Mesenchymal stem cell (in vitro differentiated cells and primary cell): ENCODE measurements around the gene LMF1.

Experiments
- DNase-seq: peaks from one replicate; pipeline ENCODE4 v3.0.0-alpha.2; 2013
- H2AFZ ChIP-seq: one replicate; pipeline ENCODE4 v1.6.1; 2013; ENCODE audit warnings: low read depth, mild to moderate bottlenecking, control low read depth, inconsistent platforms, low read length, moderate library complexity
- H2AK5ac ChIP-seq: 2 replicates; pipeline ENCODE4 v1.6.1; 2013; ENCODE audit warnings: low read length, moderate library complexity, mild to moderate bottlenecking, inconsistent platforms; ENCODE audit not compliant: severe bottlenecking
- H2BK120ac ChIP-seq: one replicate; pipeline ENCODE4 v1.6.1; 2013; ENCODE audit warnings: low read depth, mild to moderate bottlenecking, inconsistent platforms, low read length, moderate library complexity
- H2BK12ac ChIP-seq, 2 experiments: one replicate each; pipeline ENCODE4 v1.6.1; 2013; ENCODE audit warnings: inconsistent platforms in 2 of 2, low read length in 2 of 2, mild to moderate bottlenecking in 2 of 2, moderate library complexity in 2 of 2, control low read depth in 1 of 2
- H2BK15ac ChIP-seq: one replicate; pipeline ENCODE4 v1.6.1; 2013; ENCODE audit warnings: mild to moderate bottlenecking, low read depth, inconsistent platforms; ENCODE audit not compliant: poor library complexity, severe bottlenecking
- H2BK5ac ChIP-seq: 2 replicates; pipeline ENCODE4 v1.6.1; 2013; ENCODE audit warnings: low read depth, mild to moderate bottlenecking, low read length, control low read depth, inconsistent platforms; ENCODE audit not compliant: poor library complexity, severe bottlenecking
- H3K14ac ChIP-seq, 2 experiments: one replicate each; pipeline ENCODE4 v1.6.1; 2013; ENCODE audit warnings: inconsistent platforms in 2 of 2, low read length in 2 of 2, control low read depth in 1 of 2, mild to moderate bottlenecking in 1 of 2, moderate library complexity in 1 of 2
- H3K18ac ChIP-seq, 2 experiments: one replicate each; pipeline ENCODE4 v1.6.1; 2013; ENCODE audit warnings: inconsistent platforms in 2 of 2, low read length in 2 of 2, control low read depth in 1 of 2, low read depth in 1 of 2, mild to moderate bottlenecking in 1 of 2
- H3K23ac ChIP-seq, 2 experiments: one replicate each; pipeline ENCODE4 v1.6.1; 2013; ENCODE audit warnings: inconsistent platforms in 2 of 2, low read length in 2 of 2, mild to moderate bottlenecking in 2 of 2, moderate library complexity in 2 of 2, control low read depth in 1 of 2
- H3K27ac ChIP-seq: 2 replicates; pipeline ENCODE4 v1.5.1; 2013; ENCODE audit warnings: mild to moderate bottlenecking, moderate library complexity, low read length, control low read depth, inconsistent platforms; ENCODE audit not compliant: poor library complexity, severe bottlenecking
- H3K27me3 ChIP-seq, 2 experiments: 2 replicates each; pipeline versions ENCODE4 v1.6.1 to v1.7.0; 2013; ENCODE audit warnings: low read length in 2 of 2, mild to moderate bottlenecking in 2 of 2, moderate library complexity in 2 of 2, control low read depth in 1 of 2, inconsistent platforms in 1 of 2; ENCODE audit not compliant: control insufficient read depth in 1 of 2, insufficient read depth in 1 of 2
- H3K36me3 ChIP-seq, 2 experiments: 2 replicates each; pipeline versions ENCODE4 v1.6.1 to v1.7.0; 2013; ENCODE audit warnings: low read length in 2 of 2, control low read depth in 1 of 2, inconsistent platforms in 1 of 2, low read depth in 1 of 2, mild to moderate bottlenecking in 1 of 2; ENCODE audit not compliant: insufficient read depth in 2 of 2, control insufficient read depth in 1 of 2
- H3K4ac ChIP-seq, 2 experiments: one replicate each; pipeline ENCODE4 v1.6.1; 2013; ENCODE audit warnings: inconsistent platforms in 2 of 2, low read length in 2 of 2, mild to moderate bottlenecking in 2 of 2, moderate library complexity in 2 of 2, control low read depth in 1 of 2, low read depth in 1 of 2
- H3K4me1 ChIP-seq: 2 replicates; pipeline ENCODE4 v1.6.1; 2013; ENCODE audit warnings: low read depth, low read length, control low read depth; ENCODE audit not compliant: control insufficient read depth, insufficient read depth
- H3K4me2 ChIP-seq: 2 replicates; pipeline ENCODE4 v1.6.1; 2013; ENCODE audit warnings: low read length, mild to moderate bottlenecking, inconsistent platforms; ENCODE audit not compliant: poor library complexity, severe bottlenecking
- H3K4me3 ChIP-seq, 2 experiments: 2 replicates each; pipeline versions ENCODE4 v1.5.1 to v1.7.0; 2013; ENCODE audit warnings: low read length in 2 of 2, mild to moderate bottlenecking in 2 of 2, control low read depth in 1 of 2, low read depth in 1 of 2; ENCODE audit not compliant: insufficient read depth in 1 of 2
- H3K79me1 ChIP-seq: replicated peaks from 2 replicates; pipeline ENCODE4 v1.6.1; 2013; ENCODE audit warnings: mild to moderate bottlenecking, control low read depth, low read length, inconsistent platforms; ENCODE audit not compliant: poor library complexity, severe bottlenecking
- H3K9ac ChIP-seq: 2 replicates; pipeline ENCODE4 v1.7.0; 2013; ENCODE audit warnings: mild to moderate bottlenecking, low read length, moderate library complexity
- H3K9me3 ChIP-seq: 2 replicates; pipeline ENCODE4 v1.7.0; 2013; ENCODE audit warnings: mild to moderate bottlenecking, low read length; ENCODE audit not compliant: control insufficient read depth
- H4K8ac ChIP-seq: one replicate; pipeline ENCODE4 v1.6.1; 2013; ENCODE audit warnings: inconsistent platforms, mild to moderate bottlenecking, low read length, moderate library complexity
- H4K91ac ChIP-seq: one replicate; pipeline ENCODE4 v1.6.1; 2013; ENCODE audit warnings: mild to moderate bottlenecking, low read length, inconsistent platforms
- WGBS: methylation state at CpG from one replicate; pipeline ENCODE4 v1.1.7; 2013; ENCODE audit warnings: mixed read lengths; 5-methylcytosine and 5-hydroxymethylcytosine counted together

Gene LMF1

DNA sequence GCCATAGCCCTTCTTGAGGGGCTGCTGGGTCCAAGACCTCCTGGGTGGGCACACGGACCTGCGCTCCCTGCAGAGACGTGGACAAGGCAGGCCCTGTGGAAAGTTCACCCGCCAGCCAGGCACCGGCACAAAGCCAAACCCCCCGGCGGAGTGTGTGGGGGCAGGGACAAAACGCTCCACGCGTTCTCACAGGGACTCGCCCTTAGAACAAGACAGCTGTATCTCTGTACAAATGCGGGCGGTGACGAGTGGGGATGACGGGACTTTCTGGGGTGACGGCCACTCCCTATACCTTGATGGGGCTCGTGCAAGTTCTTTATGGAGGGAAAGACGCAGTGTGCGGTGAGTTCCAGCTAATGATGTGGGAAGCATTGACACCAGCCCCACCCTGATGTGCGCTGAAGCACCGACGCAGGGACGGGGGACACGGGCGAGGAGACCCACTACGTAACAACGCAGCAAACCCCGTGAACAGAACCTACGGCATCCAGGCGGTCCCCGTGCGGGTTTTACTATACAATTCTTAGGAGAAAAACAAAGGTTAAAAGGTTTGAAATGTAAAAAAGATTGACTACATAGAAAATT lies 49.4 kb downstream of the LMF1 start:
- H2AFZ ChIP-seq = no peak overlapping the region
- H3K4ac ChIP-seq = no peak overlapping the region
- H3K4me1 ChIP-seq = peaks cover 8% of the 10 kb centered on the region
- no peaks in the 10 kb centered on the region for H3K27me3 ChIP-seq
- peak overlapping the region; percentile 80 for H4K91ac ChIP-seq
- H3K9me3 ChIP-seq = peaks cover 8% of the 10 kb centered on the region
- H3K4me2 ChIP-seq = no peak overlapping the region
- WGBS = 89% methylated on average over 26 of the region's 32 CpGs
- H4K8ac ChIP-seq = no peak overlapping the region
- H3K27ac ChIP-seq = no peak overlapping the region
- H3K4me3 ChIP-seq = no peak overlapping the region
- DNase-seq = no peak
- H2BK12ac ChIP-seq = no peak overlapping the region
- peaks cover 6 to 15% of the 10 kb centered on the region in 2 experiments for H3K36me3 ChIP-seq
- no peak overlapping the region for H2AK5ac ChIP-seq
- no peak overlapping the region for H3K23ac ChIP-seq
- H3K18ac ChIP-seq = no peak overlapping the region
- peak overlapping the region; percentile 84 for H3K9ac ChIP-seq
- H2BK120ac ChIP-seq = no peak overlapping the region
- no peaks in the 10 kb centered on the region for H3K79me1 ChIP-seq
- H2BK5ac ChIP-seq = no peak overlapping the region
- H3K14ac ChIP-seq = no peak overlapping the region
- no peak overlapping the region for H2BK15ac ChIP-seq

- no peaks in the 10 kb centered on the region for H3K79me1 ChIP-seq
- H3K27me3 ChIP-seq = no peaks in the 10 kb centered on the region
- H2BK5ac ChIP-seq = no peak overlapping the region
- H3K9ac ChIP-seq = peak overlapping the region; percentile 84
- H3K9me3 ChIP-seq = peaks cover 8% of the 10 kb centered on the region
- no peak overlapping the region for H2BK12ac ChIP-seq
- no peak overlapping the region for H3K23ac ChIP-seq
- no peak overlapping the region for H3K27ac ChIP-seq
- peak overlapping the region in 1 of 2 experiments; percentile 35 for H3K4me3 ChIP-seq
- H3K18ac ChIP-seq = no peak overlapping the region
- peak; percentile 14 for DNase-seq
- H2BK15ac ChIP-seq = peak overlapping the region; percentile 33
- H3K14ac ChIP-seq = no peak overlapping the region
- H2AK5ac ChIP-seq = no peak overlapping the region
- H3K4me2 ChIP-seq = no peak overlapping the region
- peaks cover 6 to 9% of the 10 kb centered on the region in 2 experiments for H3K36me3 ChIP-seq
- peaks cover 8% of the 10 kb centered on the region for H3K4me1 ChIP-seq
- H2AFZ ChIP-seq = no peak overlapping the region
- no peak overlapping the region for H4K8ac ChIP-seq
- H4K91ac ChIP-seq = no peak overlapping the region
- WGBS = 61% methylated on average over 18 of the region's 18 CpGs
- no peak overlapping the region for H3K4ac ChIP-seq
- no peak overlapping the region for H2BK120ac ChIP-seq
These were observed 50.1 kb downstream of the LMF1 start for GRCh38 chr16:920717-921116.

DNA sequence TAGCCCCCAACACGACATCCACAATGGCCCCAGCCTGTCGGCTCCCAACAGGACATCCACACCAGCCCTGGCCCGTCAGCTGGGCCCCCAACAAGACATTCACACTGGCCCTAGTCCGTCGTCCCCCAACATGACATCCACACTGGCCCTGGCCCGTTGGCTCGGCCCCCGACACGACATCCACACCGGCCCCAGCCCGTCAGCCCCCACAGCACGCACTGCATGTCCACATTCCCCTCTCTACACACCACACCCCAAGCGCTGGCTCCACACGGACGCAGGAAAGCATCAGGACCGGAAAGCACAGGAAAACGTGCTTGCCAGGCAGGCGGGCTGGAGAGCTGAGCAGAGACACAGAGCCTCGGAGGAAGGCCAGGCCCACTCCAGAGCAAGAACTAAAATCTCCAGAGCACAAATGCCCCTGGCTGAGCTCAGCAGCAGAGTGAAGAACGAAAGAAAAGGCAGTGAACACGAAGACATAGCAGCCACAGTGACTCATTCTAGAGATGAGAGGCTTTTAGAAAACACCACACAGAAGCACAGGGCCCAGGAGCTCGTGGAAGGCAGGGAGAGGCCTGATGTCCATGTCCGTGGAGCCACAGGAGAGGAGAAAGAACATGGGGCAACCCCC lies 50.6 kb downstream of the LMF1 start:
- H3K9me3 ChIP-seq = peaks cover 8% of the 10 kb centered on the region
- H2AK5ac ChIP-seq = no peak overlapping the region
- no peak overlapping the region for H3K27ac ChIP-seq
- peak; percentile 43 for DNase-seq
- no peak overlapping the region for H2BK15ac ChIP-seq
- H2AFZ ChIP-seq = no peak overlapping the region
- no peak overlapping the region for H2BK120ac ChIP-seq
- peaks cover 8% of the 10 kb centered on the region for H3K4me1 ChIP-seq
- peak overlapping the region; percentile 35 for H4K91ac ChIP-seq
- H3K27me3 ChIP-seq = no peaks in the 10 kb centered on the region
- peak overlapping the region in 1 of 2 experiments; percentile 11 for H2BK12ac ChIP-seq
- peak overlapping the region in 1 of 2 experiments; percentile 4 for H3K14ac ChIP-seq
- H3K36me3 ChIP-seq = peaks cover 6 to 7% of the 10 kb centered on the region in 2 experiments
- H2BK5ac ChIP-seq = no peak overlapping the region
- WGBS = 72% methylated on average over 23 of the region's 23 CpGs
- H3K79me1 ChIP-seq = no peaks in the 10 kb centered on the region
- no peak overlapping the region for H3K4me2 ChIP-seq
- peak overlapping the region in 1 of 2 experiments; percentile 63 for H3K18ac ChIP-seq
- peak overlapping the region; percentile 84 for H3K9ac ChIP-seq
- no peak overlapping the region for H3K23ac ChIP-seq
- peak overlapping the region in 1 of 2 experiments; percentile 35 for H3K4me3 ChIP-seq
- no peak overlapping the region for H4K8ac ChIP-seq
- no peak overlapping the region for H3K4ac ChIP-seq

DNA sequence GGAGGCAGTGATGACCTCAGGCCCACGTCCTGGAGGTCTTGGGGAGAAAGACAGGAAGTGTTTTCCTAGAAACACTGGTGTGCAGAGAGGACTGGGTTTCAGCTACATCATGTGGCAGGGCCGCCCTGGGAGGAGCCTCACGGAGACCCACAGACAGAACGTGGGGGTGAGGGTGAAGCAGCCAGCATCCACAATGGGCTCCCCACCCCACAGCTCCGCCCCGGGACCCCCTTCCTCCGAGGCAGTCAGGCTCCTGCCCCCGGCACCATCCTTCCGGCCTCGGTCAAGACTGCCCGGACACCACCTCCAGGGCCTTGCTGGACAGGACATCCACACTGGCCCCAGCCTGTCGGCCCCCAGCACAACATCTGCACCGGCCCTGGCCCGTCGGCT lies 51.1 kb downstream of the LMF1 start:
- Histone ChIP-seq H3K79me1 (no peaks in the 10 kb centered on the region), H4K8ac (no peak overlapping the region), H2BK5ac (no peak overlapping the region), H3K18ac (peak overlapping the region in 1 of 2 experiments; percentile 63), H2BK12ac (peak overlapping the region in 1 of 2 experiments; percentile 11), H3K36me3 (peaks cover 6 to 7% of the 10 kb centered on the region in 2 experiments), H2AK5ac (no peak overlapping the region), H3K14ac (no peak overlapping the region), H2BK15ac (no peak overlapping the region), H2BK120ac (no peak overlapping the region), H3K23ac (no peak overlapping the region), H4K91ac (peak overlapping the region; percentile 35), H2AFZ (no peak overlapping the region), H3K4ac (no peak overlapping the region), H3K4me3 (no peak overlapping the region), H3K27ac (no peak overlapping the region), H3K9me3 (peaks cover 8% of the 10 kb centered on the region), H3K4me1 (peaks cover 8% of the 10 kb centered on the region), H3K9ac (peak overlapping the region; percentile 84), H3K4me2 (no peak overlapping the region), H3K27me3 (no peaks in the 10 kb centered on the region)
- DNase-seq = no peak
- WGBS = 89% methylated on average over 15 of the region's 15 CpGs
